GM21528 (cell line): ENCODE results near the gene FLNC.

Experiments
- ATAC-seq: cut with Tn5 transposase; IDR thresholded peaks from one replicate; pipeline ENCODE4 v1.9.1; 2021; ENCODE audit warnings: mild to moderate bottlenecking, moderate library complexity; ENCODE audit not compliant: unreplicated experiment, low FRiP score

The FLNC gene

GRCh38 chr7:128800567-128800966, 29.6 kb upstream of the FLNC start:
- no peak for ATAC-seq

DNA sequence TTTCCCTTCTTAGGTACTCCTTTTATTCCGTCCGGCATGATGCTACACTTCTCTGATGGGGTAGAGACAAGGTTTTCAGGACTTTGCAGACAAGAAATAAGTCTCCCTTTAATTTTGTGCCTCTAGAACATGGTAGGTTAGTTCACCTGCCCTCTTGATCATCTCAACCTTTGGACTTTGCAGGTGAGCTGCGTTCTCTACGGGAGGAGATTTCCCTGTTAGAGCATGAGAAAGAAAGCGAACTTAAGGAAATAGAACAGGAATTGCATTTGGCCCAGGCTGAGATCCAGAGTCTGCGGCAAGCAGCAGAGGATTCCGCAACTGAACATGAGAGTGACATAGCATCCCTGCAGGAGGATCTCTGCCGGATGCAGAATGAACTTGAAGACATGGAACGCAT, 29.2 kb upstream of the FLNC start:
- ATAC-seq = no peak

DNA sequence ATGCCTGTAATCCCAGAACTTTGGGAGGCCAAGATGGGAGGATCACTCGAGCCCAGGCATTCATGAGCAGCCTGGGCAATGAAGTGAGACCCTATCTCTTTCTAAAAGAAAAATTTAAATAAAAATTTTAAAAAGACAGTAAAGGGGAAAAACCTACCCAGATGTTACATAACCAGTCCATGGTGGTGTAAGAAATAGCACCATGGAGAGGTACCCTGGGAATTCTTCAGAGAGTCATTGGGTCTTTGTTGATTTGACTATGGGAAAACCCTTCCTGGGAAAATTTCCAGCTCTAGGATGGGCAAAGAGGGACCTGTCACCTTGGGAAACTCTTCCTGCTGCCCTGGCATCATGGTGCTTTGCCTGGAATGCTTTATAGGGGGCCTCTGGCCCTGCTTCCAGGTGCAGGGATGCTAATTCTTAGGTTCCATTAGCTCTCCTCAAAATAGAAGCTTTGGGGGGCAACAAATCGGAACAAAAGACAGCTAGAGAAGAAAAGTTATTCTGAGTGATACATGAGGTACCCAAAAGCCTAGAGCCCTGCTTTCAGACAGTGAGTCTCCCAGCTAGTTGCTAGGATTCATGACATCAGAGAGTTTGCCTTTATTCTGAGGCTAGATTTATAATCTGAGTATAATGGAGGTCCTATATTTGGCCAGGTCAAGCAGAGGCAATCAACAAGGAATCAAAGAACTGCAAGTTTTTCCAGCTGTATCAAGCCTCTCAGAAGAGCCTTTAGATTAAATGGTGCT, 28.4 kb upstream of the FLNC start:
- no peak for ATAC-seq

DNA sequence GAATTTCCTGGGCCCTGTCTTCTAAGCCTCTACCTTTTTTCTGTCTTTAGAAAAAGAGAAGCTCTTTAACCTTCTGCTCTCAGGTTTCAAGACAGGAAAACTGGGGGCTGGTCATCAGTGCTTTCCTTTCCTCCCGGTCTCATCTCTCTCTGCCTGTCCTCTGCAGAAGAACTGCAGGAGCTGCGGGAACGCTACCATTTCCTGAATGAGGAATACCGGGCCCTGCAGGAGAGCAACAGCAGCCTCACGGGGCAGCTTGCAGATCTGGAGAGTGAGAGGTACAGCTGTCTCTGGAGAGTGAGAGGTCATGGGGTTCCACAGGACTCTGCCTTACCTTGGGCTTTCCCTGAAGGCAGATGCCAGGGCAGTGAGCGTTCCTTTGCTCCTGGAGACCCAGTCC, 25.7 kb upstream of the FLNC start:
- ATAC-seq = no peak

DNA sequence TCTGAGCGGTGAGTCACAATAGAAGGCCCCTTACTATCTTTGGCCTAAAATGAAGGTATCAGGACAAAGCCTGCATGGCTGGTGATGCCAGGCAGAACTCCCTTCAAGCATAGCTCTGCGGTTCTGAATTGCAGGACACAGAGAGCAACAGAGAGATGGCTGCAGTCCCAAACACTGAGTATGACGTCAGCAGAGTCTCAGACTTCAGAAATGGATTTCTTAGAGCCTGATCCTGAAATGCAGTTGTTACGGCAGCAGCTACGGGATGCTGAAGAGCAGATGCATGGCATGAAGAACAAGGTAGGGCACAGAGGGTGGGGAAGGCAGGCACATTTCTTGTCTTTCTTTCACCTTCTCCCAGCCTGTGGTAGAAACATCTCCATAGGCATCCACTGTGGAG, 25.0 kb upstream of the FLNC start:
- ATAC-seq = no peak

- no peak for ATAC-seq
Observed at GRCh38 chr7:128807191-128807590, 23.0 kb upstream of the FLNC start.

DNA sequence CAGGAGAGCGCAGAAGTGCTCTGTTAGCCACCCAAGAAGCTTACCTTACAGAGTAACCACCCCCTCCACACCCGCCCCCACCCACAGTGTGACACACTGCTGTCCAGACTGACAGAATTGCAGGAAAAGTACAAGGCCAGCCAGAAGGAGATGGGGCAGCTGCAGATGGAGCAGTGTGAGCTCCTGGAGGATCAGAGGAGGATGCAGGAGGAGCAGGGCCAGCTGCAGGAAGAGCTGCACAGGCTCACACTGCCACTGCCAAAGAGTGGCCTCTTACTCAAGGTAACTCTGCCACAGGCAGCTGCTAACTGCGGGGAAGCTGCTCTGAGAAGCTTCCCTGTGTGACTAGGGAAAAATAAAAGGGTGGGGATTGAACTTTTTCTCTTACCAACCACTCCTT, 20.8 kb upstream of the FLNC start:
- no peak for ATAC-seq

GRCh38 chr7:128810473-128810872, 19.7 kb upstream of the FLNC start:
- no peak for ATAC-seq

- ATAC-seq = no peak
Observed at GRCh38 chr7:128810997-128811396, 19.2 kb upstream of the FLNC start.

- no peak for ATAC-seq
Observed at GRCh38 chr7:128811631-128812430, 18.4 kb upstream of the FLNC start.

GRCh38 chr7:128812514-128813168, 17.6 kb upstream of the FLNC start:
- no peak for ATAC-seq

DNA sequence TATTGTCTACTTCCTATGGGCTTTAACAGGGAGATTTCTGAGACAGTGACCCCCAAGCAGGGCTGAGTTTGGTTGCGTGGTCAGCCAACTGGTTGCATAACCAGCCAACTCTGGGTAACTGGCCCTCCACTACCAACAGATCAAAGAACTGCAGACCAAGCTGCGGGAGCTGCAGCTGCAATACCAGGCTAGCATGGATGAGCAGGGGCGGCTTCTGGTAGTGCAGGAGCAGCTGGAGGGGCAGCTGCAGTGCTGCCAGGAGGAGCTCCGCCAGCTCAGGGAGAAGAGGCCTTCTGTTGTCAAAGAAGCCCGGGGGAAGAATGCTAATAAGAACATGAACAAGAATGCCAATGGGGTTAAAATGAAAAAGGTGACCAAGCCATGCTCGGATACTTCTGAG, 15.7 kb upstream of the FLNC start:
- ATAC-seq = no peak

GRCh38 chr7:128815289-128815942, 14.8 kb upstream of the FLNC start:
- ATAC-seq = no peak

DNA sequence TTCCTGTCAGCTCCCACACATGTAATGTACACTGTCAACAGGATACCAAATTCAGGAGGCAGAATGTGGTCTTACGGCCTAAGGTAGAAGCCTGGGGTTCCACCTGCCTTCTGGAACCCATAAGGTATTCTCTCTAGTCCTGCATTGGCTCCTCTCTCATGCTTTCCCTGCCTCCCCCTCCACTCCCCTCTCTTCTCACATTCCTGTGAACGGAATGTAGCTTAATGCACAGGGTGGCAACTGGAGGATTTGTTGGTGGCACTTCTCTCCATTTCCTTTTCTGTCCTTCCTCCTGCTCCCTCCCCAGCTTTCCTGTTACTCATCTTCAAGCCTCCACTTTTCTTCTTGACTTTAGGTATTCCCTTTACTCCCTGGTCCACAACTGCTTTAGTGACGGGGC, 11.5 kb upstream of the FLNC start:
- no peak for ATAC-seq

GRCh38 chr7:128821724-128822123, 8.5 kb upstream of the FLNC start:
- ATAC-seq = no peak

GRCh38 chr7:128826512-128826911, 3.7 kb upstream of the FLNC start:
- ATAC-seq = no peak

DNA sequence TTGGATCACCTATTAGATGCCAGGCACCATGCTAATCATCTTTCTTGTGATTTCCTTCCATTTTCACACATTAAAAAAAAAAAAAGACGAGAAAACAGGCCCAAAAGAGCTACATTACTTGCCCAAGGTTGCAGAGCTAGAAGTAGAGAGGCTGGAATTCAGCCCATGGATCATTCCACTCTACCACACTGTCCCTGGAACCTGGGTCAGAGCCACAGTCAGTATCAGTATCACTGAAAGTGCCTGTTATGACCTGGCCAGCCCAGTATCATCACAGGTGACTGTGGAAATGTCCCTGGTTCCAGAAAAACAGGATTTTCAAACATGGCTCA, 3.3 kb upstream of the FLNC start:
- no peak for ATAC-seq

DNA sequence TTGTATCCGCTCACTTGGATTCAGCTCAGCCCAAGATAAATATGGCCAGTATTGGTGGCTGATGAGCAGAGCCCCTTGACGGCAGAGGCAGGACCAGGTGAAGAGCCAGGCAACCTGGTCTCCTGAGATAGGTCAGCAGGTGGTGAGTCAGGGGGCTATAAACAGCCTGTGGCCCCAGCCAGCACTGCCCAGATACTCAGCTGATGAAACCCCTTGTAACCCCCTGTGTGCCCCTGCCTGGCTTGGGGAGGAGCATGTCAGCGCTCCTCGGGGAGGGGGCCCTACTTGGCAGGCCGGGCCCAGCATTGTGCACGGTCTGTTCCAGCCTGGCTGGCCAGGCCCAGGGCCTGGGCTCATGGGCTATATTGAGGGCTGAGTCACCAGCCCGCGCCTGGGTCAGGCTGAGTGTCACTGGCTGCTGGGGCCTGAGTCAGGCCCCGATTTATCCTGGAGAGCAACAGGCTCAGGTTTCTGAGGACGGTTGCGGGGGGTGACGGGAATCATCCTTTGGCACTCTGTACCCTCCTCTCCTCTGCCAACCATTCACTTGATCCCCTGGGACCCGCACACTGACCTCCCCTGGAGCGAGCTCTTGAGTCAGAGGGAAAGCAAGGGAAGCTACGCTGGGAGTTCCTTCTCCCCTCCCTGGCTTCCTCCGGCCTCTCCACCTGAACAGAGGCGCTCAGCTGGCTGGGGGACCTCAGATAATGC, 2.8 kb upstream of the FLNC start:
- no peak for ATAC-seq

DNA sequence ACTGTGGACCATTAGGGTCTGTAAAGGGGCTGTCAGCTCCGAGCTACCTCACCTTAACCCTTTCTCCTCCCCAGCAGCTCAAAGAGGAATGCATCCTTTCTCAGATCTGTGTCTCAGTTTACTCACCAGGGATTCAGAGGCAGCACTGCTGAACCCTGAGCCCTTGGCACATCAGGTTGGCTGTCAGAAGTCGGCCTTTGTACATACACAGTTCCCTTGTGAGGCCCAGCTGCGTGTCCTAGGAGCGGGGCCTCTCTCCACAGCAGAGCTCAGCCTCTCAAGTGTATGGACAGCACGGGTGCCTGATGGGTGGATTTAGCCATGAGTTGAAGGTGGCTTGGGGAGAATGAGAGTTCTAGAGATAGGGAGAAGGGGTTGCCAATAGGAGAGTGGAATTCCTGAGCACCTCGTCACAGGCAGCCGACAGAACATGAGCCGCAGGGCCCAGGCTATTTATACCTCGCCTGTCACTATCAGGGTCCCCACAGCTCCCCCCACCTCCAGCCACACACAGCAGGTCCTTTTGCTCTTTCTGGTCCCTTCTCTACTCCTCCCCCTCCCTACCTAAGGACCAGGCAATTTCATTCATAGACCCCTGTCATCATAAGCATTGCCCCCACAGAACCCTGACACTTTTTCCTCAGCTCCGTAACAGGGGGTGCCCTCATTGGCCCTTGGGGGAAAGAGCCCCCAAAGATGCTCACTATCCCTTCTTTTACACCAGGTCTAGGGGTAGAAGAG, 2.1 kb upstream of the FLNC start:
- no peak for ATAC-seq
